ENCODE measurements around the gene RNF13. TPM values are rescaled to one million over a fixed set of nuclear protein-coding genes. Genes with fewer than 3 reads are reported as not detected.
"Not testable (repeated sequence)": the region's sequence is repeated elsewhere in the genome, so short reads cannot be mapped to it uniquely, and the experiment has no call there.

The RNF13 gene
- total RNA-seq, 1 experiment from 2014 or later, result 161 TPM

DNA sequence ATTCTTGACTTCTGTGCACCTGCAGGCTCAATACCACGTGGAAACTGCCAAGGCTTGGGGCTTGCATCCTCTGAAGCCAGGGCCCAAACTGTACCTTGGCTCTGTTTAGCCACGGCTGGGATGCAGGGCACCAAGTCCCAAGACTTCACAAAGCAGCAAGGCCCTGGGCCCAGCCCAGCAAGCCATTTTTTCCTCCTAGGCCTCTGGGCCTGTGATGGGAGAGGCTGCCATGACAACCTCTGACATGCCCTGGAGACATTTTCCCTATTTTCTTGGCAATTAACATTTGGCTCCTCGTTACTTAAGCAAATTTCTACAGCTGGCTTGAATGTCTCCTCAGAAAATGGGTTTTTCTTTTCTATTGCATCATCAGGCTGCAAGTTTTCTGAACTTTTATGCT is 25.5 kb downstream of the RNF13 start:
- not testable (repeated sequence) for H4K20me1 ChIP-seq (ENCODE audit: insufficient read depth, low read depth, low read length); H3K4me1 ChIP-seq (ENCODE audit: low read length); H3K9me2 ChIP-seq (replicated peaks; ENCODE audit: insufficient read depth, low read length); DNase-seq; H3K4me3 ChIP-seq (ENCODE audit: low read length); H3K27ac ChIP-seq (ENCODE audit: low read length); H3K9ac ChIP-seq (ENCODE audit: low read length); H2AFZ ChIP-seq (ENCODE audit: low read length); H3K27me3 ChIP-seq (ENCODE audit: low read length); H3K4me2 ChIP-seq (ENCODE audit: low read depth, low read length, poor library complexity, severe bottlenecking)
- Histone ChIP-seq H3K79me2 (ENCODE audit: low read length) (peaks cover 91% of the 10 kb centered on the region), H3K36me3 (ENCODE audit: insufficient read depth, low read length) (peaks cover 16% of the 10 kb centered on the region), H3K9me3 (ENCODE audit: low read length) (peaks cover 29% of the 10 kb centered on the region)

DNA sequence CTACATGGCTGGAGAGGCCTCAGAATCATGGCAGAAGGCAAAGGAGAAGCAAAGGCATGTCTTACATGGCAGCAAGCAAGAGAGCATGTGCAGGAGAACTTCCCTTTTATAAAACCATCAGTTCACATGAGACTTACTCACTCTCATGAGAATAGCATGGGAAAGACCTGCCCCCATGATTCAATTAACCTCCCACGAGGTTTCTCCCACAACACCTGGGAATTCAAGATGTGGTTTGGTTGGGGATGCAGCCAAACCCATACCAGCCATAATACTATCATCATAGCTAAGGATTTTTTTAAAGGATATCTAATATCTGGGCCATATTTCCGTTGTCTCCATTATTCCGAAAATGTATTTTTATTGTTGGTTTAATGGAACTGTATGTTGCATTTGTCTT is 26.5 kb downstream of the RNF13 start:
- H3K4me1 ChIP-seq (ENCODE audit: low read length); H3K9me2 ChIP-seq (replicated peaks; ENCODE audit: insufficient read depth, low read length); H4K20me1 ChIP-seq (ENCODE audit: insufficient read depth, low read depth, low read length); H3K9ac ChIP-seq (ENCODE audit: low read length); H2AFZ ChIP-seq (ENCODE audit: low read length); H3K27me3 ChIP-seq (ENCODE audit: low read length); H3K4me2 ChIP-seq (ENCODE audit: low read depth, low read length, poor library complexity, severe bottlenecking); H3K27ac ChIP-seq (ENCODE audit: low read length); H3K4me3 ChIP-seq (ENCODE audit: low read length); DNase-seq: not testable (repeated sequence)
- Histone ChIP-seq H3K9me3 (ENCODE audit: low read length) (peaks cover 21% of the 10 kb centered on the region), H3K36me3 (ENCODE audit: insufficient read depth, low read length) (peaks cover 16% of the 10 kb centered on the region), H3K79me2 (ENCODE audit: low read length) (peaks cover 91% of the 10 kb centered on the region)

DNA sequence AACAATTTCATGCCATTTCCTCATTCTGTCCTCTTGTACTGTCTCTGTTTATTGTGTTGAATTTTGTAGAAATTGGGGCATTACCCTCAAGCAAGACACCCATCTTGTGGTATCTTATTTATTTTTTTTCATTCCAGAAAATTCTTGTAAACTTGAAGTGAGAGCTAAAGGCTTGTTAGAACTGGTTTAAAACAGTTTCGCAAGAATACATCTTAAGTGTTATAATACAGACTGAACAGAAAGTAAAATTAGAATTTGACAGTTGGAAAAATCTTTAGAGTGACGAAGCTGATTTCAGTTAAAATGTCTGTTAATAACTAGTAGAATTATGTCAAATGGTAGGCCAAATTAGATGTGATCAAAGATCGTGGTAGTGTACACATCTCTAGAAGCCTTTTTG is 26.9 kb downstream of the RNF13 start:
- no peak for DNase-seq
- Histone ChIP-seq H2AFZ (ENCODE audit: low read length) (no peak overlapping the region), H3K27me3 (ENCODE audit: low read length) (no peaks in the 10 kb centered on the region), H3K79me2 (ENCODE audit: low read length) (peaks cover 91% of the 10 kb centered on the region), H3K4me3 (ENCODE audit: low read length) (no peak overlapping the region), H3K9ac (ENCODE audit: low read length) (no peak overlapping the region), H4K20me1 (ENCODE audit: insufficient read depth, low read depth, low read length) (no peaks in the 10 kb centered on the region), H3K4me2 (ENCODE audit: low read depth, low read length, poor library complexity, severe bottlenecking) (no peak overlapping the region), H3K9me3 (ENCODE audit: low read length) (peaks cover 17% of the 10 kb centered on the region), H3K4me1 (ENCODE audit: low read length) (peaks cover 10% of the 10 kb centered on the region; the same call in 1 of the 2 replicates), H3K27ac (ENCODE audit: low read length) (peak overlapping the region; percentile 10; the same call in 1 of the 2 replicates), H3K9me2 (replicated peaks; ENCODE audit: insufficient read depth, low read length) (no peaks in the 10 kb centered on the region), H3K36me3 (ENCODE audit: insufficient read depth, low read length) (peaks cover 19% of the 10 kb centered on the region)

DNA sequence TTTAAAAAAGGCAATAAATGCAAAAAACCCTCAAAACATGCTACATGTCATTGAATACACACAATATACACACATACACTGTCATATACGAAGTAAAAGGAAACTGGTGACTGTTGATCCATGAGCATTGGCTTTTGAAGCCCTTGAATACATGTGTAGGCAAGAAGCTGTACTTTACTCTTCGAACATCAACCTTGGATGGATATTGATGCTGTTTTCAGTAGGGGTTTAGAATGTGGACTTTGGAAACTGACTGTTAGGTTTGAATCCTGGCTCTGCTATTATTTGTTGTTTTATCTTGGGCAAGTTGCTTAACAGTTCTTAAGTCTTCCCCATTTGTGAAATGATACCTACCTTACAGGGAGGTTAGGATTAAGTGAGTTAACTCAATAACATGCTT is 30.5 kb downstream of the RNF13 start:
- H3K4me1 ChIP-seq (ENCODE audit: low read length), result peaks cover 17% of the 10 kb centered on the region; the same call in 1 of the 2 replicates
- no peaks in the 10 kb centered on the region for H3K9me2 ChIP-seq (replicated peaks; ENCODE audit: insufficient read depth, low read length)
- H3K27ac ChIP-seq (ENCODE audit: low read length), result no peak overlapping the region
- no peak overlapping the region for H3K9ac ChIP-seq (ENCODE audit: low read length)
- H3K36me3 ChIP-seq (ENCODE audit: insufficient read depth, low read length), result peaks cover 36% of the 10 kb centered on the region
- DNase-seq, result no peak
- H3K4me2 ChIP-seq (ENCODE audit: low read depth, low read length, poor library complexity, severe bottlenecking), result no peak overlapping the region
- no peaks in the 10 kb centered on the region for H4K20me1 ChIP-seq (ENCODE audit: insufficient read depth, low read depth, low read length)
- H3K4me3 ChIP-seq (ENCODE audit: low read length), result no peak overlapping the region
- H2AFZ ChIP-seq (ENCODE audit: low read length), result no peak overlapping the region
- no peaks in the 10 kb centered on the region for H3K9me3 ChIP-seq (ENCODE audit: low read length)
- H3K27me3 ChIP-seq (ENCODE audit: low read length), result no peaks in the 10 kb centered on the region
- peaks cover 91% of the 10 kb centered on the region for H3K79me2 ChIP-seq (ENCODE audit: low read length)

DNA sequence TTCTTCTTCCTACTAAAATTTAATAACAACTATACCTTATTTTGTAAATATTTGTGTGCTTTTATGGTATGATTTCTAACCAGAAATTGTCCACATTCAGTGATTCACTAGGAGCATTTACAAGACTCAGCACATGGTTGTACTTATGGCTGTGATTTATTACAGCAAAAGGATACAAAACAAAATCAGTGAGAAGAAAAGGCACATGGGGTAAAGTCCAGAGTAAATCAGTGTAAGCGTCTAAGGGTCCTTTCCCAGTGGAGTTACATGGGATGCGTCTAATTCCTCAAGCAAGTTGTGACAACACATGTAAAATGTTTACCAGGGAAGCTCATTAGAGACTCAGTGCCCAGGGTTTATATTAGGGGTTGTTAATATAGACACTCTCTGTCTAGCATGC is 31.1 kb downstream of the RNF13 start:
- Histone ChIP-seq H3K4me1 (ENCODE audit: low read length) (peaks cover 18% of the 10 kb centered on the region; the same call in 1 of the 2 replicates), H3K9ac (ENCODE audit: low read length) (no peak overlapping the region), H3K79me2 (ENCODE audit: low read length) (peaks cover 97% of the 10 kb centered on the region), H3K9me3 (ENCODE audit: low read length) (no peaks in the 10 kb centered on the region), H3K36me3 (ENCODE audit: insufficient read depth, low read length) (peaks cover 42% of the 10 kb centered on the region), H3K4me2 (ENCODE audit: low read depth, low read length, poor library complexity, severe bottlenecking) (no peak overlapping the region), H2AFZ (ENCODE audit: low read length) (no peak overlapping the region), H4K20me1 (ENCODE audit: insufficient read depth, low read depth, low read length) (no peaks in the 10 kb centered on the region), H3K27me3 (ENCODE audit: low read length) (no peaks in the 10 kb centered on the region), H3K9me2 (replicated peaks; ENCODE audit: insufficient read depth, low read length) (no peaks in the 10 kb centered on the region), H3K27ac (ENCODE audit: low read length) (no peak overlapping the region), H3K4me3 (ENCODE audit: low read length) (no peak overlapping the region)
- DNase-seq, result no peak

DNA sequence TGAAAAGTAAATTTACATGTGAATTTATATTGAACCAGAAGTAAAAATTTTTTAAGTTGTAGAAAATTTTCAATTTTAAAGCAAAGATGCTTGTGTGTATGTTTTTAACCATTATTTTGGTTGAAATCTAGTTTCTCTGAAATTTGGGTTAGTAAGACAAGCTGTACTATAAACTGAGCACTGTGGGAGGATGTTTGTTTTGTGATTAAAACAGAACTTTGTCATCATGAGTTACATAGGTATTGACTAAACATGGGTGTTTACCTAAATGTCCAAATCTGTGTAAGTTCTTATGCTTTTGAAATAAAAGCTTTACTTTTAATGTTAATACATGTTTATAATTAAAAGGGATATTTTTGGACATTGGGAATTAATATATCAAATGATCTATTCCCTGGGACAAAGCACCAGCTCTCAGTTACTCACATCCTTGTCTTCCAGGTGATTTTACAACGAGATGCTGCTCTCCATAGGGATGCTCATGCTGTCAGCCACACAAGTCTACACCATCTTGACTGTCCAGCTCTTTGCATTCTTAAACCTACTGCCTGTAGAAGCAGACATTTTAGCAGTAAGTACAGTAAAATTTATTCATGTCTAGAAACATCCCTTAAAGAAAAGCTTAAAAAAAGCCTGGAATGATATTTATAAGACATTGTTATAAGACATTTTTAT is 32.7 kb downstream of the RNF13 start:
- Histone ChIP-seq H3K79me2 (ENCODE audit: low read length) (peaks cover 99% of the 10 kb centered on the region), H2AFZ (ENCODE audit: low read length) (no peak overlapping the region), H4K20me1 (ENCODE audit: insufficient read depth, low read depth, low read length) (no peaks in the 10 kb centered on the region), H3K27ac (ENCODE audit: low read length) (no peak overlapping the region), H3K9me2 (replicated peaks; ENCODE audit: insufficient read depth, low read length) (no peaks in the 10 kb centered on the region), H3K9me3 (ENCODE audit: low read length) (no peaks in the 10 kb centered on the region), H3K9ac (ENCODE audit: low read length) (no peak overlapping the region), H3K36me3 (ENCODE audit: insufficient read depth, low read length) (peaks cover 53% of the 10 kb centered on the region), H3K27me3 (ENCODE audit: low read length) (no peaks in the 10 kb centered on the region), H3K4me3 (ENCODE audit: low read length) (no peak overlapping the region), H3K4me2 (ENCODE audit: low read depth, low read length, poor library complexity, severe bottlenecking) (no peak overlapping the region), H3K4me1 (ENCODE audit: low read length) (peaks cover 15% of the 10 kb centered on the region; the same call in 1 of the 2 replicates)
- no peak for DNase-seq

DNA sequence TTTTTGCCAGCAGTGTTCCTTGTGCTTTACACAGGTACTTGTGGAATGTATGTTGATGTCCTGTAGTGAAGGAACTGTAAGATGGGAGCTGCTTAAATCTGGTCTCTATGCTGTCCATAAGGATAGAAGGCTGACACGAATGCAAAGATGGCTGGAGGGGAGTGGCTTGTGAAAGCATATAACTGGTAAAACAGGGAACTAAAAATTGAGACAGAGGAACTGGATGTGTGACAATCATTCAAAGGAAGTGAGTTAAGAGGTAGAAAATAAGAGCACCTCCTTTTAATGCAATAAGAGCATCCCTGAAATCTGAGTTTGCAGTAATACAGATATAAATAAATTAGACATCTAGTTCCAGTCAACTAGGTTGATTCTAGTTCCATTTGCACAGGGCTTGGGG is 35.2 kb downstream of the RNF13 start:
- H2AFZ ChIP-seq (ENCODE audit: low read length), result no peak overlapping the region
- H3K9ac ChIP-seq (ENCODE audit: low read length), result no peak overlapping the region
- peaks cover 68% of the 10 kb centered on the region for H3K36me3 ChIP-seq (ENCODE audit: insufficient read depth, low read length)
- H3K4me2 ChIP-seq (ENCODE audit: low read depth, low read length, poor library complexity, severe bottlenecking), result no peak overlapping the region
- no peaks in the 10 kb centered on the region for H3K9me3 ChIP-seq (ENCODE audit: low read length)
- peak; percentile 49 for DNase-seq
- H3K27ac ChIP-seq (ENCODE audit: low read length), result no peak overlapping the region
- no peaks in the 10 kb centered on the region for H3K27me3 ChIP-seq (ENCODE audit: low read length)
- no peaks in the 10 kb centered on the region for H4K20me1 ChIP-seq (ENCODE audit: insufficient read depth, low read depth, low read length)
- no peak overlapping the region for H3K4me3 ChIP-seq (ENCODE audit: low read length)
- H3K4me1 ChIP-seq (ENCODE audit: low read length), result peaks cover 9% of the 10 kb centered on the region; the same call in 1 of the 2 replicates
- H3K79me2 ChIP-seq (ENCODE audit: low read length), result peaks cover 94% of the 10 kb centered on the region
- H3K9me2 ChIP-seq (replicated peaks; ENCODE audit: insufficient read depth, low read length), result no peaks in the 10 kb centered on the region

DNA sequence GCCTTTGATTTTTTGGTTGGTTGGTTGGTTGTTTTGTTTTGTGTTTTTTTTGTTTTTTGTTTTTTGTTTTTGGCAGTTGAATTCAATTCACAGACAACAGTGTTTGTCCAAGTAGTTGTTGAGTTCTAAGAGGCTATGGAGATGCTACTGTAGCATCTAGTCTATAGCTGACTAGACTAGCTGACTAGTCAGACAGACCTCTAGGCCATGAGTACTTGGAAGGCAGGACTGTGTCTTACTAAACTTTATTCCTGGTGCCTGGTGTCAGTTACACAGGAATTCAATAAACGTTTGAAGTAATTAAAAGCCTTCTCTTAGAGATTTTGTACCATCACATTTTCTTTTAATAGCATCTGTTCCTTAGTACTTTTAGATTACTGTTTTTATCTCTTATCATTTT is 35.7 kb downstream of the RNF13 start:
- no peaks in the 10 kb centered on the region for H4K20me1 ChIP-seq (ENCODE audit: insufficient read depth, low read depth, low read length)
- no peaks in the 10 kb centered on the region for H3K27me3 ChIP-seq (ENCODE audit: low read length)
- peaks cover 71% of the 10 kb centered on the region for H3K36me3 ChIP-seq (ENCODE audit: insufficient read depth, low read length)
- peaks cover 91% of the 10 kb centered on the region for H3K79me2 ChIP-seq (ENCODE audit: low read length)
- H3K9ac ChIP-seq (ENCODE audit: low read length), result no peak overlapping the region
- peaks cover 9% of the 10 kb centered on the region; the same call in 1 of the 2 replicates for H3K4me1 ChIP-seq (ENCODE audit: low read length)
- H3K27ac ChIP-seq (ENCODE audit: low read length), result no peak overlapping the region
- H3K4me3 ChIP-seq (ENCODE audit: low read length), result no peak overlapping the region
- H3K4me2 ChIP-seq (ENCODE audit: low read depth, low read length, poor library complexity, severe bottlenecking), result no peak overlapping the region
- no peaks in the 10 kb centered on the region for H3K9me2 ChIP-seq (replicated peaks; ENCODE audit: insufficient read depth, low read length)
- no peak for DNase-seq
- H3K9me3 ChIP-seq (ENCODE audit: low read length), result no peaks in the 10 kb centered on the region
- no peak overlapping the region for H2AFZ ChIP-seq (ENCODE audit: low read length)
